HG02678 (cell line): ENCODE data around the gene CES3.
"Not testable (repeated sequence)": the region's sequence is repeated elsewhere in the genome, so short reads cannot be mapped to it uniquely, and the experiment has no call there.

Source experiments
- ATAC-seq: cut with Tn5 transposase; IDR thresholded peaks from one replicate; pipeline ENCODE4 v1.9.1; 2021; ENCODE audit warnings: mild to moderate bottlenecking, moderate library complexity; ENCODE audit not compliant: unreplicated experiment

The CES3 gene

DNA sequence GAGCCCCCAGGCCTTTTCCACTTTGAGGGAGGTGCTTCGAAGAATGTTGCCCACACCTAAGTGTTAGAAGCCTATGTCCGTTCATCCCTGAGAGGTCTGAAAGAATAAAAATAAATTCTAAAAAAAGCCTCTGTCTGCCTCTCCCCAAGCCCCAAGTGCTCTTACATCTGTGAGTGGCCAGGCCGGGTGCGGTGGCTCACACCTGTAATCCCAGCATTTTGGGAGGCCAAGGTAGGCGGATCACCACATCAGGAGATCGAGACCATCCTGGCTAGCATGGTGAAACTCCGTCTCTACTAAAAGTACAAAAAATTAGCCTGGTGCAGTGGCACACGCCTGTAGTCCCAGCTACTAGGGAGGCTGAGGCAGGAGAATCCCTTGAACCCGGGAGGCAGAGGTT lies 16.1 kb upstream of the CES3 start:
- ATAC-seq, result not testable (repeated sequence)

GRCh38 chr16:66945939-66946338 lies 15.1 kb upstream of the CES3 start:
- ATAC-seq, result no peak

- ATAC-seq, result no peak
Observed at GRCh38 chr16:66946541-66946940, 14.5 kb upstream of the CES3 start.

GRCh38 chr16:66946974-66947301 lies 14.1 kb upstream of the CES3 start:
- ATAC-seq, result no peak

DNA sequence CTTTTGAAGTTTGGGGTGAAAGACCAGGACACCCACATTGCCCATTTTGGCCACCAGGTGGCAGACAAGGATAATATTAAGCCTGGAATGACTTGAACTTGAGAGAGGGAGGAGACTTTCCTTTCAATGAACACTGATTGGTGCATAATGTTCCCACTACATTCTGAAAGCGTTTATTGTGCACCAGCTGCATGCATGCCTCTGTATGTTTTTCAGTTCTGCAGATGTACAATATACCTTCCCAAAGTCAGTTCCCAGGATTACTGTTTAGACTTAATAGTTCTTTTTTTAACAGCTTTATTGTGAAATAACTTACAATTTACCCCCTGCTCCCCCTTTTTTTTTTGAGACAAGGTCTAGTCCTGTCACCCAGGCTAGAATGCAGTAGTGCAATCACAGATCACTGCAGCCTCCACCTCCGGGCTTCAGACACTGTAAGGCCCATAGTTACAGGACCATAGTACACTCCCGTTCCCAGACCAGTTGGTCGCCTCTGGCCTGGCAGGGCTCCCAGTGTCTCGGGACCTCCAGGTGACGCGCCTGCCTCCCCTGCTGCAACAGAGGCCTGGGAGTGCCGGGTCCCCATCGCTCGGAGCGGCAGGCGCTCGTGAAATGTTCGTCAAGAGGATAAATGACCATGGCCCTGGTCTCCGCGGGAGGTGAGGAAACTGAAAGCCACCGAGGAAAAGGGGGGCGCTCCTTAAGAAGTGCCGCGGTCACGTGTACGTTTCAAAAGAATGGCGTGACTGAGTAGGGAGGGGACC lies 13.6 kb upstream of the CES3 start:
- no peak for ATAC-seq

DNA sequence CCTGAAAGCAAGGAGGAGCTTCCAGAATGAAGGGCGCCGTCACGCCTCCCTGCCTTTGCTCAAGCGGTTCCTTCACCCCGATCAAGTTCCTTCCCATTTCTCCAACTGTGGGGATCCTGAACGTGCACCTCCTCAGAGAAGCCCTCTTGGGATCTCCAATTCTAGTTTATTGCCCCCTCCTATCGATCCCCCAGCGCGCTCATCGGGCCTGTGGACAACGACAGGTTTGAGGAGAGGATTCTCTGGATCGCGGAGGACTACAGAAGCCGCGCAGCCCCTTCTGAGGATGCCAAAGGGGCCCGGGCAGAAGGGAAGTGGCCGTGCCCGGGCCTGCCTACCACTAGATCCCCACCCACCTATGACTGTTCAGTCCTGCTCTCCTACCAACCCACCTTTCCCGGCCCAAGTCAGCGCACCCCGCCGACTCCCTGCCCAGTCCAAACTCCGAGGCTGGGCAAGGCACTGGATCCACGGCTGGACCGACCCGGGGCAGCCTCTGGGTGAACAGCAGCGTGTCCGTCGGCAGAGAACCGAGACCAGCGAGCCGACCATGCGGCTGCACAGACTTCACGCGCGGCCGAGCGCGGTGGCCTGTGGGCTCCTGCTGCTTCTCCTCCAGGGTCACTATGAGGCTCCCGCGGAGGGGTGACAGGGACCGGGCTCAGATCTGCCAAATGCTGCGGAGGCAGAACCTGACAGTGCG lies 12.8 kb upstream of the CES3 start:
- ATAC-seq, result no peak

- no peak for ATAC-seq
Observed at GRCh38 chr16:66948837-66949225, 12.2 kb upstream of the CES3 start.

DNA sequence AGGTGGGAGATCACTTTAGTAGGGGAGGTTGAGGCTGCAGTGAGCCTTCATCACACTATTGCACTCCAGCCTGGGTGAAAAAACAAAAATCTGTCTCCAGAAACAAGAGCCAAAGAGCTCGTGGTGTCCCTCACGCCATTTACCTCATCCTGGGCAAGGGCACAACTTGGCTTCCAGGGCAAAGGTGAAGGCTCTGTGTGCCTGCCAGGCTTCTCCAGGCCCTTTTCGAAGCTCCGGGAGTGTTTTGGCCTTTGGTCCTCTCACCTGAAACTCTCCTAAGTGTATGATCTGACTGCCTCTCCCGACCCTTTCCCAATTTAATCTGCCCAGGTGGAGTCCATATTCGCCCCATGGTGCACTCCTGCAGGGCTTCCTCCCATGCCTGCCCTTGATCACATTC lies 11.6 kb upstream of the CES3 start:
- ATAC-seq, result no peak

DNA sequence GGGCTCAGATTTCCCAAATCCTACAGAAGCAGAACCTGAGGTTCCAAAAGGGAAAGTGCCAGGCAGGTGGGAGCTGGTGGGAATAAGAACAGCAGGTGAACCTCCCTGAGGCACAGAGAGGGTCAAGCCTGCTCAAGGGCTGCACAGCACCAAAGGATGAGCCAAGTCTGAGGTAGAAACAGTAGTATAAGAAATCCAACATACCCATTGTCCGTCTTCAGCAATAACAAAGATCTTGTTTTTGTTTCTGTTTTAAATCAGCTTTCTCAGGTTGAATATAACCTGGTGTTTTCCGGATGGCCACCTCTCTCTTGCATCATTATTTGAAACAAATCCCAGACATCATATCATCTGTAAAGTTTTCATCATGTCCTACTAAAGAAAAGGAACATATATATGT lies 10.6 kb upstream of the CES3 start:
- ATAC-seq, result no peak

GRCh38 chr16:66950971-66951790 lies 9.9 kb upstream of the CES3 start:
- no peak for ATAC-seq

DNA sequence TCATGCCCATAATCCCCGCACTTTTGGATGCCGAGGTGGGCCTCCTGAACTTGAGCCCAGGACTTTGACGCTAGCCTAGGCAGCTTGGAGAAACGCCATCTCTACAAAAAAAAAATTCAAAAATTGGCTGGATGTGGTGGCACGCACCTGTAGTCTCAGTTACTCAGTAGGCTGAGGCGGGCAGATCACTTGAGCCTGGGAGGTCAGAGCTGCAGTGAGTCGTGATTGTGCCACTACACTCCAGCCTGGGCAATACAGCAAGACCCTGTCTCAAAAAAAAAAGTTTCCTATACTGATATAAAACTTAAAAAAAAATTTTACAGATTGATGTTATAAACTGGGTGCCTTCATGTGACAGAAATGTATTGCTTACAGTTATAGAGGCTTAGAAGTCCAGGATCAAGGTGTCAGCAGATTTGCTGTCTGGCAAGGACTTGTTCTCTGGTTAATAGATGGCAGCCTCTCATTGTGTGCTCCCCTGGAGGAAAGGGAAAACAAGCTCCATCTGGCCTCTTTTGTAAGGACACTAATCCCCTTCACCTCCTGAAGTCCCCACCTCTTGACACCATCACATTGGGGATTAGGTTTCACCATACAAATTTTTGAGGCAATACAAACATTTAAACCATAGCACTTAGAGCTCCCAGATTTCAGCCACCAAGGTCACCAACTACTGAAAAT lies 8.5 kb upstream of the CES3 start:
- ATAC-seq, result no peak

- ATAC-seq, result no peak
Observed at GRCh38 chr16:66953462-66954096, 7.5 kb upstream of the CES3 start.

GRCh38 chr16:66954097-66954659 lies 6.9 kb upstream of the CES3 start:
- ATAC-seq, result no peak

GRCh38 chr16:66955363-66956153 lies 5.5 kb upstream of the CES3 start:
- ATAC-seq, result not testable (repeated sequence)

- not testable (repeated sequence) for ATAC-seq
Observed at GRCh38 chr16:66956154-66956457, 5.0 kb upstream of the CES3 start.

DNA sequence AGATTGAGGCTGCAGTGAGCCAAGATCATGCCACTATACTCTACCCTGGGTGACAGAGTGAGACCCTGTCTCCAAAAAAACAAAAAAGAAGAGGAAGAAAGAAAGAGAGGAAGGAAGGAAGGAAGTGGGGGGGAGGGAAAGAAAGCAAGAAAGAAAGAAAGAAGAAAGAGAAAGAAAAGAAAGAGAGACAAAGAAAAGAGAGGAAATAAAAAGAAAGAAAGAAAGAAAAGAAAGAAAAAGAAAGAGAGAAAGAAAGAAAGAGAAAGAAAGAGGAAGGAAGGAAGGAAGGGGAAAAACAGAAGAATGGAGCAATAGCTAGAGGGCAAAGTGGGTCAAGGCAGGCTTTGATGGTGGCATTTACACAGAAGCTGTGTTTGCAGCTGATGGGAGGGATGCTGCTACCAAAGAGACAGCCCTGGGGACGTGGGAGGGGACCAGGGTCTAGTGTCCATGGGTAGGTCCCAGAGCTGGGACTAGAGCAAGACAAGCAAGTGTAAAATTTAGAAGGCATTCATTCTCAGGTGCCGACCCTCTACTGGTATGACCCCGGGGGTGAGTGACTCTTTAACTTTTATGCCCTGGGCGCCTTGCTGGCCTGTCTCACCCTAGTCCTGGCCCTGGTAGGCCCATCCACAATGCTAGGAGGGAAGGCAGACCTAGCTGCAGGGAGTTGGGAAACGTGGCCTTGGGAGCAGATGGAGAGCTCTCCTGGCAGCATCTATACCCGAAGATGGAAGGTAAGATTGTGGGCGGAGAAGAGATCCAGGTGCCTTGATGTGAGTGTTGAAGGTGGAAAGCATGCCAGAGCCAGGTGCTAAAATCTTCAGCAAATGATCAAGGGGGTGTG lies 2.0 kb upstream of the CES3 start:
- ATAC-seq, result no peak

DNA sequence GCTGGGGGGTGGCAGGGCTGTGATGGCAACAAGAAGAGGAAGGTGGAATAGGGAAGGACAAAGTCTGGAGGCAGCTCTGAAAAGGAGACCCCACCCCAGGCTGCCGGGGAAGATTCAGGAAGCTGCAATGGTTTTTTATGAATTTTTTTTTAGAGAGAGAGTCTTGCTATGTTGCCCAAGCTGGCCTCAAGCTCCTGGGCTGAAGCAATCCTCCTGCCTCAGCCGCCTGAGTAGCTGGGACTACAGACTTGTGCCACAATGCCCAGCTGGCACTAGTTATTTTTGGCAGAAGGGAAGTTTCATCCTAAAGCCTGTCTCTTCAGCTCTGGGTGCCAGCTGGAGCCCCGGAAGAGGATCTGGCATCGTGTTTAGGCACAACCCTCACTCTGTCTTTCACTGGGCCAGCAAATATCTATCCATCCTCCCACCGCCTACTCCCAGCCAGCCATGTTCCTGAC lies 1.3 kb upstream of the CES3 start:
- no peak for ATAC-seq

GRCh38 chr16:66960270-66960669 lies 796 bp upstream of the CES3 start:
- ATAC-seq, result no peak

- no peak for ATAC-seq
Observed at GRCh38 chr16:66961914-66962313, 848 bp downstream of the CES3 start.
